Mesothelial cell of epicardium (in vitro differentiated cells): ENCODE measurements around the gene SUFU. TPM values are rescaled to one million over a fixed set of nuclear protein-coding genes. Genes with fewer than 3 reads are reported as not detected.

Experiments used
- DNase-seq, 2 experiments: peaks; one replicate each; pipeline ENCODE4 v3.0.0; 2021; ENCODE audit warnings: low spot score in 2 of 2; ENCODE audit not compliant: unreplicated experiment in 2 of 2
- H3K27ac Mint-ChIP-seq: 2 replicates; pipeline ENCODE4 v1.8.0; 2021; ENCODE audit warnings: mixed read lengths
- H3K27me3 Mint-ChIP-seq: 2 replicates; pipeline ENCODE4 v1.8.0; 2021; ENCODE audit warnings: low read depth, mixed read lengths
- H3K36me3 Mint-ChIP-seq: 2 replicates; pipeline ENCODE4 v1.8.0; 2021; ENCODE audit warnings: mixed read lengths
- H3K4me1 Mint-ChIP-seq: 2 replicates; pipeline ENCODE4 v1.8.0; 2021; ENCODE audit warnings: mixed read lengths
- H3K4me3 Mint-ChIP-seq: 2 replicates; pipeline ENCODE4 v1.8.0; 2021; ENCODE audit warnings: mild to moderate bottlenecking, moderate library complexity, mixed read lengths
- H3K9me3 Mint-ChIP-seq: 2 replicates; pipeline ENCODE4 v1.8.0; 2021; ENCODE audit warnings: mixed read lengths
- total RNA-seq: library from RNA; stranded (reverse); gene quantifications from 3 replicates; pipeline ENCODE4 v1.2.1, GENCODE V29; 2021
- TF ChIP-seq, protein P1 (sequence below): fragments of 200-600 bp; sonication (generic); IDR thresholded peaks from one replicate; pipeline ENCODE4 v1.5.0; 2021; ENCODE audit warnings: antibody characterized with exemption; ENCODE audit not compliant: unreplicated experiment

Gene SUFU
- total RNA-seq, 1 donor from 2014 or later, result 33.4 TPM

DNA sequence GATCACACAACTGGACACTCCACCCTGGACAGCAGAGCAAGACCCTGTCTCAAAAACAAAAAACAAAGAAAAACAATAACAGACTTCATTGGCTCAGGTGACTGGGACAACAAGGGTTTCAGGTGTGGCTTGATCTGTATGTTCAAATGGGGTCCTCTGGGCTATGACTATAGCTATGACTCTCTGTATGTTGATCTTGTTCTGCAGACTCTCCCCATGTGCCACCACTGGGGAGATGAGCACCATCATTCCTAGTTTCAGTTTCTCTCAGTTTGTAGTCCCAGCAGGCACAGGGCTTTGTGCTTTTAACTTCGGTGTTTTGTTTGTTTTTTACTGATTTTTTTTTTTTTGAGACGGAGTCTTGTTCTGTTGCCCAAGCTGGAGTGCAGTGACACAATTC is 53.8 kb downstream of the SUFU start:
- Mint-ChIP-seq H3K4me1 (peaks cover 4% of the 10 kb centered on the region), H3K27ac (no peak overlapping the region), H3K9me3 (no peaks in the 10 kb centered on the region), H3K36me3 (peaks cover 5% of the 10 kb centered on the region), H3K27me3 (no peaks in the 10 kb centered on the region), H3K4me3 (no peak overlapping the region)
- TF ChIP-seq, protein P1, sequence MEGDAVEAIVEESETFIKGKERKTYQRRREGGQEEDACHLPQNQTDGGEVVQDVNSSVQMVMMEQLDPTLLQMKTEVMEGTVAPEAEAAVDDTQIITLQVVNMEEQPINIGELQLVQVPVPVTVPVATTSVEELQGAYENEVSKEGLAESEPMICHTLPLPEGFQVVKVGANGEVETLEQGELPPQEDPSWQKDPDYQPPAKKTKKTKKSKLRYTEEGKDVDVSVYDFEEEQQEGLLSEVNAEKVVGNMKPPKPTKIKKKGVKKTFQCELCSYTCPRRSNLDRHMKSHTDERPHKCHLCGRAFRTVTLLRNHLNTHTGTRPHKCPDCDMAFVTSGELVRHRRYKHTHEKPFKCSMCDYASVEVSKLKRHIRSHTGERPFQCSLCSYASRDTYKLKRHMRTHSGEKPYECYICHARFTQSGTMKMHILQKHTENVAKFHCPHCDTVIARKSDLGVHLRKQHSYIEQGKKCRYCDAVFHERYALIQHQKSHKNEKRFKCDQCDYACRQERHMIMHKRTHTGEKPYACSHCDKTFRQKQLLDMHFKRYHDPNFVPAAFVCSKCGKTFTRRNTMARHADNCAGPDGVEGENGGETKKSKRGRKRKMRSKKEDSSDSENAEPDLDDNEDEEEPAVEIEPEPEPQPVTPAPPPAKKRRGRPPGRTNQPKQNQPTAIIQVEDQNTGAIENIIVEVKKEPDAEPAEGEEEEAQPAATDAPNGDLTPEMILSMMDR, result no peak
- DNase-seq, result no peak

DNA sequence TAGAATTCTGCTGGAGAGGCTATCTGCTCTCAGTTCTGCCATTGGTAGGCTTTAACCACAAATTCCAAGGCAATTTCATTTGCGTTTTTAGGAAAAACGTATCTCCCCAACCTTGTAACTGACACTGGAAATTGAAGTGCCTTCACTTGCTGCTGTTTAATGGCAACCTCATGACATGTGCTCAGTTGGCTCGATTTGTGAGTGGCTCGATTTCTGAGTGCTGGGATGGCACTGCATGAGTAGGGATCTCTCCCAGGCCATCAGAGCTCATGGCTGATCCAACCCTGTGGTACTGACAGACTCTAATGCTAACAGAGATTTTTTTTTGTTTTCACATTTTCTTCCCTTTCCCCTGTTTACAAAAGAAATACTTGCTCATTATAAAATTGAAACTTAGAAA is 56.0 kb downstream of the SUFU start:
- Mint-ChIP-seq H3K27ac (no peak overlapping the region), H3K9me3 (no peaks in the 10 kb centered on the region), H3K27me3 (no peaks in the 10 kb centered on the region), H3K4me3 (no peak overlapping the region), H3K36me3 (peaks cover 2% of the 10 kb centered on the region), H3K4me1 (peaks cover 4% of the 10 kb centered on the region)
- TF ChIP-seq, protein P1, result no peak
- DNase-seq, result no peak

DNA sequence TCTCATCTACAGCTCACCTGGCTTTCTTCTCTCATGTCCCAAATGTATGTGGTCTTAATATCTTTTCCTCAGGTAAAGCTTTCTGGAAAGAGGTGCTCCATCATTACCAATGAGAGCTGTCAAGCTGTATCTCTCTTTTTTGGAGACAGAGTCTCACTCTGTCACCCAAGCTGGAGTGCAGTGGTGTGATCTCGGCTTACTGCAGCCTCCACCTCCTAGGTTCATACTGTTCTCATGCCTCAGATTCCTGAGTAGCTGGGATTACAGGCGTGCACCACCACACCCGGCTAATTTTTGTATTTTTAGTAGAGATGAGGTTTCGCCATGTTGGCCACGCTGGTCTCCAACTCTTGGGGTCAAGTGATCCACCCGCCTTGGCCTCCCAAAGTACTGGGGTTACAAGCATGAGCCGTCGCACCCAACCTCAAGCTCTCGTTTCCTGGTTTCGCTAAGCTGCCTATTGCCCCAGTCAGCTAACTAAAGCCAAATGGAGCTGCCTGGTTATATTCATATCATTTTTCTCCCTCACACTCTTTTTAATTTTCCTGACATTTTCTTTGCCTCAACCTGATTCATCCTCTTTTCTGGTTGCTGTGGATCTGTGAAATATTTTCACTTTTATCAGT is 60.5 kb downstream of the SUFU start:
- H3K4me1 Mint-ChIP-seq, result peaks cover 3% of the 10 kb centered on the region
- DNase-seq, result no peak
- no peaks in the 10 kb centered on the region for H3K9me3 Mint-ChIP-seq
- no peak overlapping the region for H3K27ac Mint-ChIP-seq
- H3K36me3 Mint-ChIP-seq, result peaks cover 2% of the 10 kb centered on the region
- H3K4me3 Mint-ChIP-seq, result no peak overlapping the region
- no peaks in the 10 kb centered on the region for H3K27me3 Mint-ChIP-seq
- TF ChIP-seq, protein P1, result no peak

DNA sequence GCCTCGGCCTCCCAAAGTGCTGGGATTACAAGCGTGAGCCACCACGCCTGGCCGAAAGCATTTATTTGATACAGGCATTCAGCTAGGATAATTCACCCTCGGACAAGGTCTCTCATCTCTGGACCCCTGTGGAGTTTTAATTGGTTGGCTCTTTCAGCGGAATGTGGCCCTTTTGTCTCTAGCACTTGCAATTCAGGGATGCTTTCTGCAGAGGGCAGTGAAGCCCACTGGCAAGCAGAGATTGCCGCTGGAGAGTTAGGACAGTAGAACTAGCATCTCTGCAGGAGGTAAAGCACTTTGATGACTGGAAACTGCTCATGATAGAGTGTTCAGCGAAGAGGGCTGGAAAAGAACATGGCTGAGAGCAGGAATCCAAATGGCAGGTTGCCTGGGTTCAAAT is 62.0 kb downstream of the SUFU start:
- peaks cover 3% of the 10 kb centered on the region for H3K4me1 Mint-ChIP-seq
- DNase-seq, result no peak
- no peak overlapping the region for H3K27ac Mint-ChIP-seq
- H3K4me3 Mint-ChIP-seq, result no peak overlapping the region
- H3K27me3 Mint-ChIP-seq, result no peaks in the 10 kb centered on the region
- TF ChIP-seq, protein P1, result no peak
- H3K36me3 Mint-ChIP-seq, result peaks cover 2% of the 10 kb centered on the region
- H3K9me3 Mint-ChIP-seq, result no peaks in the 10 kb centered on the region

DNA sequence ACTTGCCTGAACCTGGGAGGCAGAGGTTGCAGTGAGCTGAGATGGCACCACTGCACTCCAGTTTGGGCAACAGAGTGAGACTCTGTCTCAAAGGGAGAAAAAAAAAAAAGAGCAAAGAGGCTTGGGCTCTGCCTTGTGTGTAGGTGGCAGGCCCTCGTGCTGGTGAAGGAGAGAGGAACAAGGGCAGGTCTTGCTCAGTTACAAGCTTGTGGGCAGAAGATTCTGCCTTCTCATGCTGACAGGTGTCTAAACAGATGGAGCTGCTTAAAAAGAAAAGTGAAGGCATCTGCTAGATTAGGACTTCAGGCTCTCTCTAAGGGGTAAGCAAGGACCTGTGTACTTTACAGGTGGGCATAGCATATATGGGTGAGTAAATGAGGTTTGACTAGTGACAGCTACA is 75.0 kb downstream of the SUFU start:
- no peak for DNase-seq
- Mint-ChIP-seq H3K4me1 (peaks cover 17% of the 10 kb centered on the region), H3K36me3 (no peaks in the 10 kb centered on the region), H3K9me3 (no peaks in the 10 kb centered on the region), H3K4me3 (no peak overlapping the region), H3K27ac (peak overlapping the region; percentile 34), H3K27me3 (no peaks in the 10 kb centered on the region)
- TF ChIP-seq, protein P1, result no peak

DNA sequence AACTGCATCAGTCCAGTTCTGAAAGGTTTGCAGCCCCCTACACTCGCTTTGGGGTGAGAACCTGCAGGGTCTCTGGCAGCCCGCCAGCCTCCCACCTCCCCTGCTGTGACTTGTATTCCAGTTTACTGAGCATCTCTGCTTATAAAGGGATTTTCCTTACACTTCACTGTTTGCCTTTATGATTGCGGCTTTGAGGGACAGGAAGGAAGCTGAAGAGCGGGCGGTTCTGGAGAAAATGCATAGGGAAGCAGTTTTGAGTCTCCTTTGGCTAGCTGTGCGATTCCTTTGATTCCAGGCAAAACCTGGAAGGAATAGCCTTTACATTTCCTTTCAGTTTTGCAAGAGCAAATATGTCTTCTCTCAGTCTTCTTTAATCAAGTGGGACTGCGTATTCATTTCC is 75.6 kb downstream of the SUFU start:
- no peak for DNase-seq
- H3K4me3 Mint-ChIP-seq, result no peak overlapping the region
- TF ChIP-seq, protein P1, result no peak
- no peaks in the 10 kb centered on the region for H3K36me3 Mint-ChIP-seq
- no peaks in the 10 kb centered on the region for H3K27me3 Mint-ChIP-seq
- H3K4me1 Mint-ChIP-seq, result peaks cover 17% of the 10 kb centered on the region
- H3K9me3 Mint-ChIP-seq, result no peaks in the 10 kb centered on the region
- H3K27ac Mint-ChIP-seq, result no peak overlapping the region
